Natural killer cell treated with Interleukin-12 subunit alpha and Interleukin-12 subunit beta and Interleukin-15 and Interleukin-18, amount 100 ng/mL, for 72 hours (primary cell): ENCODE data around the gene RAB3D. TPM values are rescaled to one million over a fixed set of nuclear protein-coding genes. Genes with fewer than 3 reads are reported as not detected.
"Not testable (repeated sequence)": the region's sequence is repeated elsewhere in the genome, so short reads cannot be mapped to it uniquely, and the experiment has no call there.

Experiments used
- ATAC-seq, 2 donors: fragments of 150-1000 bp; cut with Tn5 transposase in 1 of 2; sonication (Bioruptor Pico), chemical (Tn5 transposase) in 1 of 2; 2 replicates each; pipeline ENCODE4 v1.10.0; 2021
- DNase-seq: peaks from one replicate; pipeline ENCODE4 v3.0.0; 2022; ENCODE audit warnings: low spot score
- H3K27ac Mint-ChIP-seq, 2 donors: 1 replicate in 1 of 2; 2 replicates in 1 of 2; pipeline ENCODE4 v1.8.0; 2022; ENCODE audit warnings: mixed read lengths in 2 of 2, mild to moderate bottlenecking in 1 of 2, moderate library complexity in 1 of 2
- H3K27me3 Mint-ChIP-seq, 2 donors: 1 replicate in 1 of 2; 2 replicates in 1 of 2; pipeline ENCODE4 v1.8.0; 2022; ENCODE audit warnings: mixed read lengths in 2 of 2
- H3K36me3 Mint-ChIP-seq: one replicate; pipeline ENCODE4 v1.8.0; 2022; ENCODE audit warnings: mixed read lengths
- H3K4me1 Mint-ChIP-seq, 2 donors: 1 replicate in 1 of 2; 2 replicates in 1 of 2; pipeline ENCODE4 v1.8.0; 2022; ENCODE audit warnings: low read depth in 2 of 2, mixed read lengths in 2 of 2, mild to moderate bottlenecking in 1 of 2
- H3K4me3 Mint-ChIP-seq: one replicate; pipeline ENCODE4 v1.8.0; 2022; ENCODE audit warnings: mixed read lengths
- H3K9me3 Mint-ChIP-seq: 2 replicates; pipeline ENCODE4 v1.8.0; 2022; ENCODE audit warnings: mixed read lengths
- total RNA-seq, 2 donors: library from RNA; stranded (reverse); gene quantifications; one replicate each; pipeline ENCODE4 v1.2.3, GENCODE V29; 2022

The RAB3D gene
- total RNA-seq, 2 donors from 2014 or later, result 17.5 to 33.4 TPM

DNA sequence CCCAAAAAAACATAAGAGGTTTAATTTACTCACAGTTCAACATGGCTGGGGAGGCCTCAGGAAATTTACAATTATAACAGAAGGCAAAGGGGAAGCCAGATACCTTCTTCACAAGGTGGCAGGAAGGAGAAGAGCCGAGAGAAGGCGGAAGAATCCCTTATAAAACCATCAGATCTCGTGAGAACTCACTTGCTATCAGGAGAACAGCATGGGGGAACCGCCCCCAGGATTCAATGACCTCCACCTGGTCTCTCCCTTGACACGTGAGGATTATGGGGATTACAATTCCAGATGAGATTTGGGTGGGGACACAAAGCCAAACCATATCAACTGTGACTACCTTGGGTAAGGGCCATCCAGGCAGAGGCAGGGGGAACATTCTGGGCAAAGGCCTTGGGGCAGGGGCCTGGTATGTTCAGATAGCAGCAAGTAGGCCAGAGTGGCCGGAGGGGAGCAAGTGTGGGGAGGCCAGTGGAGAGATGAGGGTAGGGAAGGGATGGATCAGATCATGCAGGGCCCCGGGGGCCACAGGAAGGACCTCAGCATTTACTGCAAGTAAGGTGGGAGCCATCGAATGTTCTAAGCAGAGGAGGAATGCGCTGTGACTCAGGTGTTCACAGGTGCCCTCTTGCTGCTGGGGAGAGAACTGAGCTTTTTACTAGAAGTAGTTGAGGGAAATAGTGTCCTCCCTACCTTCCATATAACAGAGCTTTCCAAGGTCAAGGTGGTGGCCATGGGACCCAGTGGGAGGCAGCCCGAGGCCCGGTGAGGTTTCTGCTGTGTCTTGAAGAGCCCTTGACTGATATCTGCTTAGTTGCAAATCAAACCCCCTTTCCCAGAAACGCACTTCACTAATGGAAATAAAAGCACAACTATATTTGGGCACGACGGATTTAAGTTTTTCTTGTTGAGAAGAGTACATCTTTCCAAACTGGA is 18.0 kb downstream of the RAB3D start:
- H3K27ac Mint-ChIP-seq, result peak overlapping the region; percentile 67 to 97
- H3K27me3 Mint-ChIP-seq, result no peaks in the 10 kb centered on the region
- H3K9me3 Mint-ChIP-seq, result no peaks in the 10 kb centered on the region
- H3K36me3 Mint-ChIP-seq, result no peaks in the 10 kb centered on the region
- peak overlapping the region; percentile 48 for H3K4me3 Mint-ChIP-seq
- DNase-seq (no peak), ATAC-seq (no peak)
- peaks cover 46 to 58% of the 10 kb centered on the region in 2 donors for H3K4me1 Mint-ChIP-seq

DNA sequence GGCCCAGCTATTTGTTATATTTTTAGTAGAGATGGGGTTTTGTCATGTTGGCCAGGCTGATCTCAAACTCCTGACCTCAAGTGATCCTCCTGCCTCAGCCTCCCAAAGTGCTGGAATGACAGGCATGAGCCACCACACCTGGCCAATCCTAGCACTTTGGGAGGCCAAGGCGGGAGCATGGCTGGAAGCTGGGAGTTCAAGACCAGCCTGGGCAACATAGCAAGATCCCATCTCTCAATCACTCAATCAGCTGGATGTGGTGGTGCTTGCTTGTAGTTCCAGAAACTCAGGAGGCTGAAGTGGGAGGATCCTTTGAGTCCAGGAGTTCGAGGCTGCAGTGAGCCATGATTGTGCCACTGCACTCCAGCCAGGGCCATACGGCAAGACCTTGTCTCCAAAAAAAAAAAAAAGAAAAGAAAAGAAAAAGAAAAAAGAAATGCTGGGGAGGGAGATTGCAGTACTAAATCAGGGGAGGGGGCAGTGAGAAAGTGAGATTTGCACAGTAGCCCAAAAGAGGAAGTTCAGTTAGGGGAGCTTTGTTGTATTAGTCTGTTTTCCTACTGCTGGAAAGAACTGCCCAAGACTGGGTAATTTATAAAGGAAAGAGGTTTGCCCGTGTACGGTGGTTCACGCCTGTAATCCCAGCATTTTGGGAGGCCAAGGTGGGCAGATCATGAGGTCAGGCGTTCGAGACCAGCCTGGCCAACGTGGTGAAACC is 19.0 kb downstream of the RAB3D start:
- Mint-ChIP-seq H3K4me1 (peaks cover 46 to 58% of the 10 kb centered on the region in 2 donors), H3K4me3 (peak overlapping the region; percentile 48), H3K27ac (peak overlapping the region; percentile 67 to 97)
- not testable (repeated sequence) for H3K9me3 Mint-ChIP-seq, ATAC-seq, H3K36me3 Mint-ChIP-seq, DNase-seq, H3K27me3 Mint-ChIP-seq

DNA sequence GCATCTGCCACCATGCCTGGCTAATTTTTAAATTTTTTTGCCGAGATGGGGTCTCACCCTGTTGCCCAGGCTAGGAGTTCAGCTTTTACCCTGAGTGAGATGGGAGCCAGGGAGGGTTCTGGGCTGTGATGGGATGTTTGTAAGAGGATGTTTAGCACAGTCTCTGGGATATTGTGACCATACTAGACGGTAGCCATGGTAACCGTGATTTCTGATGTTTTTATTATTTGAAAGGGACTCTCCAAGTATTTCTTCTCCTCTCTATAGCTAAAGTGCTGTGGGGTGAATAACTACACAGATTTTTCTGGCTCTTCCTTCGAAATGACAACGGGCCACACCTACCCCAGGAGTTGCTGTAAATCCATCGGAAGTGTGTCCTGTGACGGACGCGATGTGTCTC is 33.1 kb downstream of the RAB3D start:
- no peak for DNase-seq
- Mint-ChIP-seq H3K4me1 (no peaks in the 10 kb centered on the region), H3K27ac (no peak overlapping the region), H3K9me3 (no peaks in the 10 kb centered on the region), H3K4me3 (no peak overlapping the region), H3K27me3 (peaks cover 6 to 10% of the 10 kb centered on the region in 2 donors), H3K36me3 (no peaks in the 10 kb centered on the region)
- ATAC-seq, result no peak

DNA sequence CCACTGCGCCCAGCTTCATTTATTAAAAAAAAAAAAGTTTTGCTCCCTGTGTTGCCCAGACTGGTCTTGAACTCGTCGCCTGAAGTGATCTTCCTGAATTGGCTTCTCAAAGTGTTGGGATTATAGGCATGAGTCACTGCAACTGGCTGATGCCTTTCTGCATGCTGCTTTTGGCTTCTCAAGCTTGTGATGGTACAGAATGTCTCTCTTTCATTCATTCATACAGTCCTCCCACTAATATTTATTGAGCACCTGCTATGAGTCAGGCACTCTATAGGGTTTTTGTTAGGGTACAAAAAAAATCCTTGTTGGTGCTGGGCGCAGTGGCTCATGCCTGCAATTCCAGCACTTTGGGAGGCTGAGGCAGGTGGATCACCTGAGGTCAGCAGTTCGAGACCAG is 34.5 kb downstream of the RAB3D start:
- peaks cover 5 to 14% of the 10 kb centered on the region in 2 donors for H3K27me3 Mint-ChIP-seq
- H3K36me3 Mint-ChIP-seq, result no peaks in the 10 kb centered on the region
- ATAC-seq (no peak), DNase-seq (no peak)
- no peaks in the 10 kb centered on the region for H3K4me1 Mint-ChIP-seq
- no peaks in the 10 kb centered on the region for H3K9me3 Mint-ChIP-seq
- no peak overlapping the region for H3K4me3 Mint-ChIP-seq
- no peak overlapping the region for H3K27ac Mint-ChIP-seq

DNA sequence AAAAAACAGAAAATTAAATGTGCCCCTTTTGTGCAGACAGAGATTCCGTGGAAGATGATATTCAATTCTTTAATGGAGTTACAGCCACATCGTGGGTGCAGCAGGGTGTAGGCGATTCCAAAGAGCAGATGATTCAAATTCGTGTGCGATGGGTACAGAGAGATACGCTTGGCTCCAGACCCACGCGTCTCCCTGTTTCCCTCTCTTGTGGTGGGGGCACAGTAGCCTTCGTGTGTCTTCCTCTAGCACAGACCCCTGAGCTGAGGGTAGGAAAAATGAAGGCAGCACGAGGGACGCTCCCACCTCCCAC is 38.7 kb downstream of the RAB3D start:
- no peak for ATAC-seq
- H3K27me3 Mint-ChIP-seq, result peaks cover 3 to 5% of the 10 kb centered on the region in 2 donors
- DNase-seq, result no peak
- no peak overlapping the region for H3K27ac Mint-ChIP-seq
- no peaks in the 10 kb centered on the region for H3K9me3 Mint-ChIP-seq
- H3K4me3 Mint-ChIP-seq, result no peak overlapping the region
- H3K36me3 Mint-ChIP-seq, result no peaks in the 10 kb centered on the region
- no peaks in the 10 kb centered on the region for H3K4me1 Mint-ChIP-seq

DNA sequence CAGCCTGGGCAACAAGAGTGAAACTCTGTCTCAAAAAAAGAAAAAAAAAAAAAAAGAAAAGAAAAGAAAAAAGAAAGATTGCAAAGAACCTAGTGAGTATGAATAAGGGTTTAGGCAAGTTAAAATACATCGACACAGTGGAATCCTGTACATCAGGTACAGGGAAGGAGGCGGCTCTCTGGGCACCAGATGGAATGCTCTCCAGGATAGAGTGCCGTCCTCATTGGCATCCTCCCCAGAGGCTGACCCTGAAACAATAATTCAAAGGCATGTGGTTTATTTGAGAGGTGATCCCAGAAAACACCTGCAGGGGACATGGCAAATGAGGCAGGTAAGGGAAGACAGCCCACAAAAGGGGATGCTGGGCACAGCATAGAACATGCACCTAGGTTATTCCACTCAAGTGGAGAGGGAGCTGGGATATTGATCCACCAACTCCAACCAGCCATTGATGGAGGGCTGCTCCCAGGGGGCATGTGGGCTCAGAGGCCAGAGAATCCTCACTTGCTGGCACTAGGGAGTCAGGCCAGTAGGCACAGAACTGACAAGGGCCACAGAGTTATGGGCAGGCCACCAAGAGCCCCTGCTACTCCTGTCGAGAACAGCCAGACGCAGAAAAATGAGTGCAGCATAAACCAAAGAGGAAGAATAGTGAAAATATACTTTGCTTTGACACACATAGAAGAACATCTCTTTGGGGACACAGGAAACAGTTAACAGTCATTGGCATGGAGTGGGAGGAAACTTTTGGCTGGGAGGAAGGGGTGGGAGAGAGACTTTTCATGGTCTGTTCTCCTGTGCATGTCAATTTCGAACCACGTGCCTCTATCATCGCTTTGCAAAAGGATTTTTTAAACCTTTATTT is 39.3 kb downstream of the RAB3D start:
- no peak overlapping the region for H3K27ac Mint-ChIP-seq
- H3K9me3 Mint-ChIP-seq, result no peaks in the 10 kb centered on the region
- H3K4me3 Mint-ChIP-seq, result no peak overlapping the region
- no peaks in the 10 kb centered on the region for H3K36me3 Mint-ChIP-seq
- H3K4me1 Mint-ChIP-seq, result no peaks in the 10 kb centered on the region
- H3K27me3 Mint-ChIP-seq, result peaks cover 3 to 5% of the 10 kb centered on the region in 2 donors
- ATAC-seq (no peak), DNase-seq (no peak)

DNA sequence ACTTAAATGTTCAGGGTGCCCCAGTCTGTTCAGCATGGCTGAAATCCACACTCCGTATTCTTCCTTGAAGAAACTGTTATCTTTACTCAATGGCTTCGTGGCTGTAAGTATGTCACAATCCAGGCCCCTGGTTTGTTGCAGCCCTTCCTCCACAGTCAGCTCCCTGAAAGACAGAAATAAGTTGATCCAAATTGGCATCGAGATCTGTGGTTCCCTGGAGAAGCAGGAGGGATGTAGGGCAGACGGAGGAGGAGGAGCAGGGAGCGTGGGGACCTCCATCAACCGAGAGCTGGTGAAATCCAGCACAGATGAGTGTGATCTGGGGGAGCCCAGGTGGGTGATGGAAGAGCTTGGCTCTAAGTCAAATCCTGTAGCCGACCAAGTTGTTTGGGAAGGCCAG is 43.2 kb downstream of the RAB3D start:
- peak overlapping the region in 1 of 2 donors; percentile 18 for H3K27ac Mint-ChIP-seq
- H3K9me3 Mint-ChIP-seq, result no peaks in the 10 kb centered on the region
- no peaks in the 10 kb centered on the region for H3K36me3 Mint-ChIP-seq
- ATAC-seq (no peak), DNase-seq (no peak)
- peaks cover 7 to 11% of the 10 kb centered on the region in 2 donors for H3K4me1 Mint-ChIP-seq
- peaks cover 5 to 8% of the 10 kb centered on the region in 2 donors for H3K27me3 Mint-ChIP-seq
- no peak overlapping the region for H3K4me3 Mint-ChIP-seq

DNA sequence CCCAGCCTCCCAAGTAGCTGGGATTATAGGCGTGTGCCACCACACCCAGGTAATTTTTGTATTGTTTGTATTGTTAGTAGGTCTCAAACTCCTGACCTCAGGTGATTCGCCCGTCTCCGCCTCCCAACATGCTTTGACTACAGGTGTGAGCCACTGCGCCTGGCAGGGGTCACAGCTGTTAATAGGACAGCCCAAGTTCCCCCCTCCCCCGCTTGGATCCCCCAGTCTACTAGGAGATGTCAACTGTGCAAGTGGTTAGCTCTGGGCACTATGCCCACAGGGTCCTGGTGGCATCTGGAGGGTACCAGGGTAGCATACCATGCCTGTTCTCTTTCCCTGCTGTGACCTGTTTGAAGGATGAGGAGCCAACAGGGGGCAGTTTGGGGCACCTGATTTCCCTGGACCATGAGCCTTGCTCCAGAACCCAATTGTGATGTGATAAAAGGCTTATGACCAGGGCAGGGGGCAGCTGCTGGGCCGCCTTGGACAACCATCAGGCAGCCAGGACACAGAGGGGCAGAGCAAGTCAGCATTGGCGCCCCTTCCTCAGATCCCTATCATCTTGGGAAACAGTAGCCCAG is 43.7 kb downstream of the RAB3D start, which contains the start of gene TSPAN16:
TSPAN16 (plus strand) TSS at position 496 of the 581 bp plus-strand sequence. CDS start 138 bp downstream, outside the sequence.
- Mint-ChIP-seq H3K4me3 (no peak within 1 kb of the TSS), H3K27me3 (peaks cover 5 to 8% of the 10 kb centered on the region in 2 donors), H3K9me3 (no peaks in the 10 kb centered on the region), H3K27ac (peak within 1 kb of the TSS in 1 of 2 donors; percentile 18), H3K4me1 (peaks cover 7 to 11% of the 10 kb centered on the region in 2 donors), H3K36me3 (no peaks in the 10 kb centered on the region)
- DNase-seq (no peak), ATAC-seq (no peak)

DNA sequence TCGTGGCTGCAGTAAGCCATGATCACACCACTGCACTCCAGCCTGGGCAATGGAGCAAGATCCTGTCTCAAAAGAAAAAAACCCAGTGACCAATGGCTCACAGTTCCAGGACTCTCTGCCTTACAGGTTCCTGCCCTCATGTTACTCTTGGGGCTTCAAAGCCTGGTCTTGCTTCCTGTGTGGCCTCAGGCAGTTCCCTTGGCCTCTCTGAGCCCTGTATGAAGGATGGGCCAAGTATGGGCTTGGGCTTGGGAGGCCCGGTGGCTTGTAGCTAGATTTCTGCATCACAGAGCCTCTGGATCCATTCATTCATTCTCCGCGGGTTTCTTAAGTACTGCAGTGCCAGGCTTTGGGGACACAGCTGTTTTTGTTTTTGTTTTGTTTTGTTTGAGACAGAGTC is 44.3 kb downstream of the RAB3D start:
- ATAC-seq, result no peak

DNA sequence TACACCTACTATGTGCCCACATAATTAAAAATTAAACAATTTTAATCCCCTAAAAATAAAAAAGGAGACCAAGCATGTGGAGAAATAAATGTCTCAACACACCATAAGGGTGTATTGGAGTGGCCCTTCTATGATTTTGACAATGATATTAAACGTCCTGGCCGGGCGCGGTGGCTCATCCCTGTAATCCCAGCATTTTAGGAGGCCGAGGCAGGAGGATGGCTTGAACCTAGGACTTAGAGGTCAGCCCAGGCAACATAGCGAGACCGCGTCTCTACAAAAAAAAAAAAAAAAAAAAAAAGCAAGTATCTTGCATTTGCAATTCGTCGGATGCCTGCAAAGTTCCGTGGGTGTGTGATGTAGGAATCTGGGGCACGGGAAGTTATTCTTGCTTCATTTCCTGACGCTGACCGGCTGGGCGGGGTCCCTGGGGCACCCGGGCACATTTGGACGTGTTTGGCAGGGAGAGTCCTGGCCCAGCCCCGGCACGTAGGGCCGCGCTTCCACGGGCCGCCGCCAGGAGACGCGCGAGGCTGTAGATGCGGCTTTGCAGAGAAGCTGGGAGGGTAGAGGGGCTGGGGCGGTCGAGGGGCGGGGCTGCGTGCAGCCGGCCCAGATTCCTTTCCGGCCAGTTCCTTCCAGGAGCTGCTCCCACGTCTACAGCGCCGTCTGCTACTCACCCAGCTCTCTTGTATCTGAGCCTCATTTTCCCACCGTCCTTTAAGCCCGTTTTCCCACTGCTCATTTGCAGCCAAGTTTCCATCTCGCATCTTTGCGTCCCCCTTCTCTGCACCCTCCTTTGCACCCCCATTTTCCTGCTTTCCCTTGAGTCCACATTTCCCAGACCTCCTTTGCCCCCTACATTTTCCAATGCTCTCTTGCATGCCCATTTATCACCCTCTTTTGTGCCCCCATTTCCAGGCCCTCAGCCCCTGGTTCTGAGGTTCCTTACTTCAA is 45.7 kb downstream of the RAB3D start:
- H3K4me3 Mint-ChIP-seq, result peak overlapping the region; percentile 58
- peak; percentile 95 to 98 for ATAC-seq
- H3K27me3 Mint-ChIP-seq, result peaks cover 6 to 12% of the 10 kb centered on the region in 2 donors
- DNase-seq, result peak; percentile 88
- H3K27ac Mint-ChIP-seq, result no peak overlapping the region
- no peaks in the 10 kb centered on the region for H3K9me3 Mint-ChIP-seq
- no peaks in the 10 kb centered on the region for H3K36me3 Mint-ChIP-seq
- H3K4me1 Mint-ChIP-seq, result peaks cover 7 to 11% of the 10 kb centered on the region in 2 donors

More for the DNA sequence above, 44.3 kb downstream of the RAB3D start:
- Mint-ChIP-seq H3K4me3 (no peak overlapping the region), H3K4me1 (peaks cover 7 to 11% of the 10 kb centered on the region in 2 donors), H3K27me3 (peaks cover 2 to 8% of the 10 kb centered on the region in 2 donors), H3K36me3 (no peaks in the 10 kb centered on the region), H3K9me3 (no peaks in the 10 kb centered on the region), H3K27ac (no peak overlapping the region)
- no peak for DNase-seq

DNA sequence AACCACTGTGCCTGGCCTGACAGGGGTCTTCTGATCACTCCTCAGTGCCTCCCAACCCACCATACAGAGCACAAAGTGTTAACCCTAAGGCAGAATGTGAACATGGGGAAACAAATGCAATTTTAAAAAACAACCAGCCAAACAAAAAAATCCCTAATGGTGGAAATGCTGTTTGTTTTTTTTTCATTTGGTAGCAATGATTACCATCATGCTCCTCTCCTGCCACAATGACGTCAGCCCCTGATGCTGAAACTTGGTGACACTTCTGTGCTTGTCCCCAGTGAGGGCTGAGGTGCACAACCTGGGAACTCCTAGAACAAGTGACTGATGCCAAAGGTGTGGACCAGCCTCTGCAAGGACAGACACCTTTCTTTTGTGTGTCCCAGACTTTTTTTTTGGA is 47.5 kb downstream of the RAB3D start:
- Mint-ChIP-seq H3K4me3 (no peak overlapping the region), H3K27ac (no peak overlapping the region), H3K27me3 (peaks cover 13 to 16% of the 10 kb centered on the region in 2 donors), H3K4me1 (peaks cover 10 to 11% of the 10 kb centered on the region in 2 donors), H3K36me3 (no peaks in the 10 kb centered on the region), H3K9me3 (no peaks in the 10 kb centered on the region)
- DNase-seq, result no peak
- ATAC-seq, result no peak

DNA sequence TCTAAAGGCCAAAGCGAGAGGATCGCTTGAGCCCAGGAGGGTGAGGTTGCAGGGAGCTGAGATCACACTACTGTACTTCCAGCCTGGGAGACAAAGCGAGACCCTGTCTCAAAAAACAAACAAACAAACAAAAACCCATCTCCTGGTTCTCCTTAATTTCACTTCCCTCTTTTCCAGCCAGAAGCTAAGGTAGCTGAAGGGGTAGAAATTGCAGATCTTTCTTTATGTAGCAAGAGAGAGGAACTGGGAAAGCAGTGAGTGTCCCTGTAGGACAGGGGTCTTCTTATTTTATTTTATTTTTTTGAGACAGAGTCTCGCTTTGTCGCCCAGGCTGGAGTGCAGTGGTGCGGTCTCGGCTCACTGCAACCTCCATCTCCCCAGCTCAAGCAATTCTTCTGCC is 48.0 kb downstream of the RAB3D start:
- DNase-seq (no peak), ATAC-seq (no peak)
- Mint-ChIP-seq H3K27ac (no peak overlapping the region), H3K4me1 (peaks cover 11% of the 10 kb centered on the region in 2 donors), H3K36me3 (no peaks in the 10 kb centered on the region), H3K4me3 (no peak overlapping the region), H3K27me3 (peaks cover 15 to 17% of the 10 kb centered on the region in 2 donors), H3K9me3 (no peaks in the 10 kb centered on the region)
